OCI-LY7 (cell line): ENCODE data around the gene LMAN2L. TPM values are rescaled to one million over a fixed set of nuclear protein-coding genes. Genes with fewer than 3 reads are reported as not detected.

ENCODE experiments used
- BruUV-seq: library from RNA; stranded (reverse); fragments of 400-500 nt; replicated peaks from 2 replicates; lab custom pipeline; 2021; lab: Mats Ljungman, UMichigan
- CTCF ChIA-PET: fragments of 300-600 bp; sonication (Branson Sonifier 250); formaldehyde crosslinking; loops from one replicate; lab custom pipeline; 2022; ENCODE audit warnings: antibody characterized with exemption; ENCODE audit not compliant: unreplicated experiment; lab: Charles Lee
- POLR2A ChIA-PET: fragments of 300-600 bp; sonication (Branson Sonifier 250); formaldehyde crosslinking; loops from one replicate; lab custom pipeline; 2022; ENCODE audit warnings: antibody characterized with exemption; lab: Charles Lee
- DNase-seq: peaks from one replicate; pipeline ENCODE4 v3.0.0-alpha.2; 2015; ENCODE audit warnings: low spot score
- H2AFZ ChIP-seq: fragments of 200-600 bp; sonication (generic), shearing (Covaris generic); 2 replicates; pipeline ENCODE4 v1.6.1; 2014; ENCODE audit warnings: mild to moderate bottlenecking, antibody characterized with exemption, low read length, moderate library complexity
- H3K27ac ChIP-seq: fragments of 200-600 bp; sonication (generic); 2 replicates; pipeline ENCODE4 v1.5.1; 2014; ENCODE audit warnings: mixed run types, low read depth, mild to moderate bottlenecking, moderate library complexity, low read length, inconsistent platforms; ENCODE audit not compliant: poor library complexity, severe bottlenecking
- H3K36me3 ChIP-seq: fragments of 200-600 bp; sonication (generic); 2 replicates; pipeline ENCODE4 v1.6.1; 2014; ENCODE audit warnings: mild to moderate bottlenecking, antibody characterized with exemption, low read length, moderate library complexity, mixed read lengths; ENCODE audit not compliant: insufficient read depth
- H3K4me1 ChIP-seq: fragments of 200-600 bp; sonication (generic); 2 replicates; pipeline ENCODE4 v1.5.1; 2014; ENCODE audit warnings: mild to moderate bottlenecking, low read length; ENCODE audit not compliant: insufficient read depth, poor library complexity, severe bottlenecking
- H3K4me2 ChIP-seq: fragments of 200-600 bp; sonication (generic); 2 replicates; pipeline ENCODE4 v1.6.1; 2014; ENCODE audit warnings: mild to moderate bottlenecking, low read length
- H3K4me3 ChIP-seq: fragments of 200-600 bp; sonication (generic); 2 replicates; pipeline ENCODE4 v1.5.1; 2014; ENCODE audit warnings: mild to moderate bottlenecking, low read depth, low read length; ENCODE audit not compliant: poor library complexity, severe bottlenecking
- H3K79me2 ChIP-seq: fragments of 200-600 bp; sonication (generic); 2 replicates; pipeline ENCODE4 v1.6.1; 2016; ENCODE audit warnings: low read depth, mild to moderate bottlenecking, low read length, moderate library complexity, mixed read lengths; ENCODE audit not compliant: insufficient read depth
- H3K9me2 ChIP-seq: fragments of 200-600 bp; sonication (generic); 2 replicates; pipeline ENCODE4 v1.6.1; 2016; ENCODE audit warnings: mild to moderate bottlenecking, low read length, mixed read lengths; ENCODE audit not compliant: insufficient read depth
- H3K9me3 ChIP-seq: fragments of 200-600 bp; sonication (generic); 2 replicates; pipeline ENCODE4 v1.6.1; 2014; ENCODE audit warnings: mild to moderate bottlenecking, mixed run types, low read length, mixed read lengths
- H4K20me1 ChIP-seq: fragments of 200-600 bp; sonication (generic); 2 replicates; pipeline ENCODE4 v1.6.1; 2014; ENCODE audit warnings: mild to moderate bottlenecking, antibody characterized with exemption, low read length, moderate library complexity, mixed read lengths; ENCODE audit not compliant: insufficient read depth
- CTCF ChIP-seq: fragments of 200-600 bp; sonication (generic); conservative IDR thresholded peaks from 2 replicates; pipeline ENCODE4 v1.5.1; 2014; ENCODE audit warnings: mild to moderate bottlenecking, antibody characterized with exemption, low read length, moderate library complexity, mixed read lengths
- EZH2phosphoT487 ChIP-seq: fragments of 200-600 bp; sonication (generic); IDR thresholded peaks from 2 replicates; pipeline ENCODE4 v1.6.1; 2018; ENCODE audit warnings: low read depth, borderline replicate concordance, mild to moderate bottlenecking, mixed run types, antibody characterized with exemption, low read length, moderate library complexity, mixed read lengths
- intact Hi-C: fragments of 100-400 bp; cut with micrococcal nuclease; formaldehyde crosslinking; loops from one replicate; pipeline ENCODE4 v1.10.0; 2022; ENCODE audit not compliant: unreplicated experiment
- total RNA-seq, 2 experiments: library from RNA; depleted of rRNA in 1 of 2; stranded (reverse); fragments of >200 nt in 1 of 2; shearing (Covaris generic) in 1 of 2; gene quantifications; 2 replicates each; pipeline ENCODE4 v1.2.3, GENCODE V29; 2014 to 2022

Gene LMAN2L
- total RNA-seq, 2 experiments from 2014 or later, result 11.3 to 12.9 TPM

GRCh38 chr2:96730212-96730611 is 9.7 kb downstream of the LMAN2L start:
- peaks cover 86% of the 10 kb centered on the region for H3K36me3 ChIP-seq
- POLR2A ChIA-PET, result no interaction called here
- intact Hi-C loops, result no loop called here

DNA sequence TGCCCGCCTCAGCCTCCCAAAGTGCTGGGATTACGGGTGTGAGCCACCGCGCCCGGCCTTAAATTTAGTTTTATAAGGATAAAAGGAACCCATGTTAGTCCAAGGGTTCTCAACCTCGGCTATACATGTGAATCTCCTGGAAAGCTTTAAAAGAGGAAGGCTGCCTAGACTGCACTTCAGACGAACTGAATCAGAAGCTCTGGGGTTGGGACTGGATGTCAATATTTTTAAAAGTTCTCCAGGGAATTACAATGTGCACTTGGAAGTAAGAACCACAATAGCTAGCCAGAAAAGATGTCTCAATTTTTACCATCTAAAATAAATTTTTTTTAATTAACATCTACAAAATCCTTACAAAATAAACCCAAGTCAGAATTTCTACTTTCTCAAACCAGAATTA is 10.1 kb downstream of the LMAN2L start:
- Histone ChIP-seq H3K4me2 (no peak overlapping the region), H2AFZ (no peak overlapping the region), H3K9me2 (no peaks in the 10 kb centered on the region), H3K27ac (no peak overlapping the region), H3K9me3 (no peaks in the 10 kb centered on the region), H3K79me2 (no peaks in the 10 kb centered on the region), H3K4me1 (no peaks in the 10 kb centered on the region), H4K20me1 (no peaks in the 10 kb centered on the region), H3K4me3 (no peak overlapping the region), H3K36me3 (peaks cover 85% of the 10 kb centered on the region)
- intact Hi-C loops, result no loop called here
- TF ChIP-seq EZH2phosphoT487 (no peak), CTCF (no peak)
- CTCF ChIA-PET, result no interaction called here
- no TSS peak for BruUV-seq
- POLR2A ChIA-PET, result no interaction called here
- no peak for DNase-seq

More at GRCh38 chr2:96730212-96730611, 9.7 kb downstream of the LMAN2L start:
- Histone ChIP-seq H3K4me3 (no peak overlapping the region), H4K20me1 (no peaks in the 10 kb centered on the region), H3K9me2 (no peaks in the 10 kb centered on the region), H3K4me2 (no peak overlapping the region), H3K9me3 (no peaks in the 10 kb centered on the region), H3K27ac (no peak overlapping the region), H2AFZ (no peak overlapping the region), H3K4me1 (no peaks in the 10 kb centered on the region), H3K79me2 (no peaks in the 10 kb centered on the region)
- CTCF ChIA-PET, result no interaction called here
- DNase-seq, result no peak
- TSS peak; percentile 45 for BruUV-seq
- no peak for TF ChIP-seq EZH2phosphoT487
- no peak for TF ChIP-seq CTCF

GRCh38 chr2:96727431-96727830 is 12.4 kb downstream of the LMAN2L start:
- H3K4me1 ChIP-seq, result no peaks in the 10 kb centered on the region
- intact Hi-C loops, result no loop called here
- TF ChIP-seq EZH2phosphoT487 (no peak), CTCF (no peak)
- H3K9me3 ChIP-seq, result no peaks in the 10 kb centered on the region
- H4K20me1 ChIP-seq, result no peaks in the 10 kb centered on the region
- POLR2A ChIA-PET, result no interaction called here
- no peaks in the 10 kb centered on the region for H3K9me2 ChIP-seq
- H3K4me3 ChIP-seq, result no peak overlapping the region
- H2AFZ ChIP-seq, result no peak overlapping the region
- CTCF ChIA-PET, result no interaction called here
- no peak for DNase-seq
- no TSS peak for BruUV-seq
- H3K4me2 ChIP-seq, result no peak overlapping the region
- no peaks in the 10 kb centered on the region for H3K79me2 ChIP-seq
- no peak overlapping the region for H3K27ac ChIP-seq
- H3K36me3 ChIP-seq, result peaks cover 66% of the 10 kb centered on the region
